ENCODE measurements around the gene GFPT2. TPM values are rescaled to one million over a fixed set of nuclear protein-coding genes. Genes with fewer than 3 reads are reported as not detected.

Gene GFPT2
- total RNA-seq, 1 donor from 2014 or later, result 10.1 TPM

GRCh38 chr5:180343110-180343830, 9.9 kb downstream of the GFPT2 start:
- peaks cover 4% of the 10 kb centered on the region for H3K27me3 Mint-ChIP-seq (ENCODE audit: unreplicated experiment)
- DNase-seq (ENCODE audit: low spot score), result no peak
- no peaks in the 10 kb centered on the region for H3K9me3 Mint-ChIP-seq (ENCODE audit: unreplicated experiment)
- H3K36me3 Mint-ChIP-seq (ENCODE audit: low read depth, unreplicated experiment), result no peaks in the 10 kb centered on the region
- peaks cover 4% of the 10 kb centered on the region for H3K4me1 Mint-ChIP-seq (ENCODE audit: unreplicated experiment)
- TF ChIP-seq CTCF (IDR thresholded peaks at IDR 0.05; ENCODE audit: unreplicated experiment), result no peak
- no peak overlapping the region for H3K27ac Mint-ChIP-seq (ENCODE audit: unreplicated experiment)
- no peak overlapping the region for H3K4me3 Mint-ChIP-seq (ENCODE audit: unreplicated experiment)

GRCh38 chr5:180341595-180341994, 11.5 kb downstream of the GFPT2 start:
- Mint-ChIP-seq H3K4me3 (ENCODE audit: unreplicated experiment) (no peak overlapping the region), H3K9me3 (ENCODE audit: unreplicated experiment) (no peaks in the 10 kb centered on the region), H3K36me3 (ENCODE audit: low read depth, unreplicated experiment) (no peaks in the 10 kb centered on the region), H3K4me1 (ENCODE audit: unreplicated experiment) (no peaks in the 10 kb centered on the region), H3K27me3 (ENCODE audit: unreplicated experiment) (peaks cover 7% of the 10 kb centered on the region), H3K27ac (ENCODE audit: unreplicated experiment) (no peak overlapping the region)
- DNase-seq (ENCODE audit: low spot score), result no peak
- no peak for TF ChIP-seq CTCF (IDR thresholded peaks at IDR 0.05; ENCODE audit: unreplicated experiment)

DNA sequence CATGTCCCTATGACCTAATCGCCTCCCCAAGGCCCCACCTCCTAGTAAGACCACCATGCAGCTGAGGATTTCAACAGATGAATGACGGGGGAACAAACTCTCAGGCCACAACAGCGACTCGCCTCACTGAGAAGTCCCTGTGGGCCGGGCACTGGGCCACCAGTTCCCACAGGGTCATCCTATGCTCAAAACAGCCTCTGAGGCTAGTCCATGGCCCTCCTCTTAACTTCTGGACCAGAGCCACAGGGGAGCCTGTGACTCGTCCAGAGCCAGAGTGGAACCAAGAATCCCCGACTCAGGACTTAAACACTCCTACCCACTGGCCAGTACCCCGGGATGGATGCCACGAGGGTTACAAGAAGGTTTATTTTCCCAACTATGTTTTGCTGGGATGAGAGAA, 12.3 kb downstream of the GFPT2 start:
- H3K27me3 Mint-ChIP-seq (ENCODE audit: unreplicated experiment), result peaks cover 7% of the 10 kb centered on the region
- H3K4me3 Mint-ChIP-seq (ENCODE audit: unreplicated experiment), result no peak overlapping the region
- no peaks in the 10 kb centered on the region for H3K4me1 Mint-ChIP-seq (ENCODE audit: unreplicated experiment)
- no peak for TF ChIP-seq CTCF (IDR thresholded peaks at IDR 0.05; ENCODE audit: unreplicated experiment)
- H3K27ac Mint-ChIP-seq (ENCODE audit: unreplicated experiment), result no peak overlapping the region
- no peaks in the 10 kb centered on the region for H3K36me3 Mint-ChIP-seq (ENCODE audit: low read depth, unreplicated experiment)
- H3K9me3 Mint-ChIP-seq (ENCODE audit: unreplicated experiment), result no peaks in the 10 kb centered on the region
- DNase-seq (ENCODE audit: low spot score), result no peak

- Mint-ChIP-seq H3K4me3 (ENCODE audit: unreplicated experiment) (no peak overlapping the region), H3K9me3 (ENCODE audit: unreplicated experiment) (no peaks in the 10 kb centered on the region), H3K36me3 (ENCODE audit: low read depth, unreplicated experiment) (no peaks in the 10 kb centered on the region), H3K27ac (ENCODE audit: unreplicated experiment) (no peak overlapping the region), H3K4me1 (ENCODE audit: unreplicated experiment) (no peaks in the 10 kb centered on the region), H3K27me3 (ENCODE audit: unreplicated experiment) (peaks cover 7% of the 10 kb centered on the region)
- no peak for DNase-seq (ENCODE audit: low spot score)
- TF ChIP-seq CTCF (IDR thresholded peaks at IDR 0.05; ENCODE audit: unreplicated experiment), result no peak
Measured at GRCh38 chr5:180339583-180340183, 13.5 kb downstream of the GFPT2 start.

DNA sequence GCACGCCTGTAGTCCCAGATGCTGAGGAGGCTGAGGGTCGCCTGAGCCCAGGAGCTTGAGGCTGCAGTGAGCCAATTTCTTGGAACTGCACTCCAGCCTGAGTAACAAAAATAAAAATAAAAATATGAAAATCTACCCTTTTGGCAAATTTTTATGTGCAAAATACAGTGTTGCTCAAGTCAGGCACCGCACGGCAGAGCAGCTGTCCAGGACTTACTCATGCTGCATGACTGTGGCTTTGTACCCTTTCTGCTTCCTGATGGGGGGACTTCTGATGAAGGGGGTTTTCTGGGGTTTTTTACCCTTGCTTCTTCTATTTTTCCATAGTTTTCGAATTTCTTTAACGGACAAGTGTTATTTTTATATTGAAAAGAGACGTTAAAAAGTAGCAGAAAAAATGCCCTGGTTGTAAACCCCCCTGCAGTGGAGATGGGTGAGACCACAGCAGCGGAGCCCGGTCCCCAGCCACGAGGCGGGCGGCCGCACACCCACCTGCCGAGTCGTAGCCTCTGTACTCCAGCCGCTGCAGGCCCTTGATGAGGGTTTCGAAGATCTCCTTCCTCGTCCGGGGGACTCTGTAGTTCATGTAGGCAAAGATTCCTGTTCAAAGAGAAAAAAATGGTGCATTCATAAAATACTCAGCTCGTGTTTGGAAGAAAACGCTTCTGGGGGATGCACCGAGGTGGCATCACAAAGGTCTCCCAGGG, 15.0 kb downstream of the GFPT2 start:
- no peak for TF ChIP-seq CTCF (IDR thresholded peaks at IDR 0.05; ENCODE audit: unreplicated experiment)
- no peaks in the 10 kb centered on the region for H3K9me3 Mint-ChIP-seq (ENCODE audit: unreplicated experiment)
- H3K4me3 Mint-ChIP-seq (ENCODE audit: unreplicated experiment), result no peak overlapping the region
- H3K27ac Mint-ChIP-seq (ENCODE audit: unreplicated experiment), result no peak overlapping the region
- H3K4me1 Mint-ChIP-seq (ENCODE audit: unreplicated experiment), result no peaks in the 10 kb centered on the region
- DNase-seq (ENCODE audit: low spot score), result no peak
- no peaks in the 10 kb centered on the region for H3K36me3 Mint-ChIP-seq (ENCODE audit: low read depth, unreplicated experiment)
- peaks cover 4% of the 10 kb centered on the region for H3K27me3 Mint-ChIP-seq (ENCODE audit: unreplicated experiment)

All from endothelial cell (in vitro differentiated cells).